Activated T-helper 1 cell treated with Interleukin-2 at 50 U/mL for 16 hours (primary cell): ENCODE measurements around the gene PARK7.
"Not testable (repeated sequence)": the region's sequence is repeated elsewhere in the genome, so short reads cannot be mapped to it uniquely, and the experiment has no call there.

Experiments
- DNase-seq: peaks from one replicate; pipeline ENCODE4 v3.0.0-alpha.2; 2020; ENCODE audit warnings: low read depth

PARK7 gene

GRCh38 chr1:7961216-7962013, at the start of gene PARK7:
Gene PARK7 (plus strand): TSS chr1:7961711. CDS start chr1:7962786, 1,075 bp downstream.
- DNase-seq = peak; percentile 100

- no peak for DNase-seq
Observed at GRCh38 chr1:7912145-7912544, 49.4 kb upstream of the PARK7 start.

- DNase-seq = no peak
Observed at GRCh38 chr1:7912743-7913557, 48.6 kb upstream of the PARK7 start.

- DNase-seq = no peak
Observed at GRCh38 chr1:7915826-7916500, 45.5 kb upstream of the PARK7 start.

GRCh38 chr1:7916501-7916830, 45.0 kb upstream of the PARK7 start:
- DNase-seq = no peak

- not testable (repeated sequence) for DNase-seq
Observed at GRCh38 chr1:7917971-7918370, 43.5 kb upstream of the PARK7 start.

DNA sequence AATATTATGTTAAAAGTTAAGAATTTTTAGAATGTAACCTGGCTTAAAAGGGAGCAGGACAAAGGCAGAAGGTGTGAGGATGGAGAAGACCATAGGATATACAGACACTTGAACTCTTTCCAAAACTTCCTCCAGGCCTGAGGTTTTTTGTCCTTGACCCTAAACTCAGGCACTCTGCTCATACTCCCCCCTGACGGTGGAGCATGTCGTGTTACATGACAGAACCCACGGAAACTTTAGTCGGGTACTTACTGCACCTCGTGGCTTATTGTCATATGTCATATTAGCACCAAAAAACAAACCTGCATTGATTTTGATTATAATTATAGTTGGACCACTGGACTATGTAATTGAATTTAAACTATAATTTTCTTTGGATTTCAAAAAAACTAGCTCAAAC, 41.6 kb upstream of the PARK7 start:
- DNase-seq = no peak

GRCh38 chr1:7921796-7922195, 39.7 kb upstream of the PARK7 start:
- DNase-seq = no peak

DNA sequence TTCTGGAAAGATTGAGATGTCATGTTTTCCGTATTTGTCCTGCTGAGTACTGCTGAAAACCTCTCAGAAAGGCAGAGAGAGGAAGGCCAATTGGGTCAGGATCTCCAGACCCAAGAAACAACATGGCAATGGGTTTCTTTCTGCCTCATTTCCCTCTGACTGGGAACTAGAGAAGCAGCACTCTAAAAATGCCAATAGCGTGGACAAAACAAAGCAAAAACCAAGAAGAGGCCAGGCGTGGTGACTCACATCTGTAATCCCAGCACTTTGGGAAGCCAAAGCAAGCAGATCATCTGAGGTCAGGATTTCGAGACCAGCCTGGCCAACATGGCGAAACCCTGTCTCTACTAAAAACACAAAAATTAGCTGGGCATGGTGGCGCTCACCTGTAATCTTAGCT, 39.2 kb upstream of the PARK7 start:
- DNase-seq = no peak

DNA sequence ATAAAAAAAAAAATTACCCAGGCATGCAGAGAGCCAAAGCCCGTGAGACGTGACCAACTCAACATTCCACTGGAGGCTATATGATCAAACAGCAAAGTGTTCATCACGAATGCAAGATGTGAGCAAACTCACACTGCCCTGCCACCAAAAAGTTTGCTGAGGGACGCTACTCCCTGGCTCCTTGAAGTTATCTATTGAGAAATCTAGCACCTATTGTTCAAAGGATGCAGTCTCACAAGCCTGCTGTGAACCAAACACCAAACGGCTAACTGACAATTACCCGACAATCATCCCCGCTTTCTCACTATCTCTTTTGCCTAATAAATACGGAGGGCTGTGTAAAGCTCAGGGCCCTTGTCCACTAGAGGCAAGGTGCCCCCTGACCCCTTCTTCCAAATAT, 34.5 kb upstream of the PARK7 start:
- not testable (repeated sequence) for DNase-seq

DNA sequence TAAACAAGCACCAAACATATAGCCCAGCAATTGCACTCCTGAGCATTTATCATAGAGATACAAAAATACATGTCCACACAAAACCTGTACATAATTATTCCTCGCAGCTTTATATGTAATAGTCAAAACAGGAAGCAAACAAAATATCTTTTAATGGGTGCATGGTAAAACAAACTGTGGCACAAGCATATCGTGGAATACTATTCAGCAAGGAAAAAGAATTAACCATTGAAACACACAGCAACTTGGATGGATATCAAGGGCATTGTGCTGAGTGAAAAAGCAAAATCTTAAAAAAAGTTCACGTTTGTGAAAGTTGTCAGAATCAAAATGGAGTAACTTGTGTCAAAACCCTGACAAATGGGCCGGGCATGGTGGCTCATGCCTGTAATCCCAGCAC, 33.3 kb upstream of the PARK7 start:
- no peak for DNase-seq

- DNase-seq = no peak
Observed at GRCh38 chr1:7929637-7930036, 31.9 kb upstream of the PARK7 start.

DNA sequence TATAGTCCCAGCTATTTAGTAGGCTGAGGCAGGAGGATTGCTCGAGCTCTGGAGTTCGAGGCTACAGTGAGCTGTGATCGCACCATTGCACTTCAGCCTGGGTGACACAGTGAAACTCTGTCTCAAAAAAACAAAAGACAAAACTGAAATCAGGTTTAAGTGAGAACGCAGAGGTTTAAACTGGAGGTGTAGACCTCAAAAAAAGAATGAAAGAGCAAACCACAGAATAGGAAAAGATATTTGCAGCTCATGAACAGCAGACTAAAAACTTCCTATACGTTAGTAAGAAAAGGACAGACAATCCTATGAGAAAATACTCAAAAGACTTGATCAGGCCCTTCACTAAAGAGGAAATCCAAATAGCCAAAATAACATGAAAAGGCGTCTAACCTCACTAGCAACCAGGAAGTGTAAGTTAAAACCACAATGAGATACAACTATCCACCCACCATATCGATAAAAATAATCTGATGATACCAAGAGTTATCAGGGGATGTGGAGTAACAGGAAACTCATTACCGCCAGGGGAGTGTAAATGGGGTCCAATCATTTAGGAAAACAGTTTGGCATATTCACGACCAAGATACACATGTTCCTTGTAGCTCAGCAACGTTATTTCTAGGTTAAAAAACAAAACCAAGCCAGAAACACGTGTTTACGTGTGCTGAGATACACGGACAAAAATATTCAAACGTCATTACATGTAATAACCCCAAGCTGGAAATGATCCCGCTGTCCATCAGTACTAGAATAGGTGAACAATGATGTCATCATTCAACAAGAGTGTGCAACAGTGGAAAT, 30.7 kb upstream of the PARK7 start:
- DNase-seq = no peak

DNA sequence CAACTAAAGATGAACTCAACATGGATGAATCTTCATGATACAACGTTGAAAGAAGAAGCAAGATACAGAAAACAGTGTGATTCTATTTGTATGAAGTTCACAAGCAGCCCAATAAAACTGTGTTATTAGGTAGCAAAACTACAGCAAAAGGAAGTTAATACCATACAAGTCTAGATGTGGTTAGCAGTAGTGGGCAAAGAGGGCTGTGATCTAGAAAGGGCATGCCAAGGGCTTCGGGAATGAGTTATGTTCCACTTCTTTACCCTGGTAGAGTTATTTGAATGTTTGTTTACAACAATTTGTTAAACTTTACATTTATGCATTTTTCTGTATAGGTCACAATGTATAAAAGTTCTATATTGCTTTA, 30.1 kb upstream of the PARK7 start:
- DNase-seq = no peak

DNA sequence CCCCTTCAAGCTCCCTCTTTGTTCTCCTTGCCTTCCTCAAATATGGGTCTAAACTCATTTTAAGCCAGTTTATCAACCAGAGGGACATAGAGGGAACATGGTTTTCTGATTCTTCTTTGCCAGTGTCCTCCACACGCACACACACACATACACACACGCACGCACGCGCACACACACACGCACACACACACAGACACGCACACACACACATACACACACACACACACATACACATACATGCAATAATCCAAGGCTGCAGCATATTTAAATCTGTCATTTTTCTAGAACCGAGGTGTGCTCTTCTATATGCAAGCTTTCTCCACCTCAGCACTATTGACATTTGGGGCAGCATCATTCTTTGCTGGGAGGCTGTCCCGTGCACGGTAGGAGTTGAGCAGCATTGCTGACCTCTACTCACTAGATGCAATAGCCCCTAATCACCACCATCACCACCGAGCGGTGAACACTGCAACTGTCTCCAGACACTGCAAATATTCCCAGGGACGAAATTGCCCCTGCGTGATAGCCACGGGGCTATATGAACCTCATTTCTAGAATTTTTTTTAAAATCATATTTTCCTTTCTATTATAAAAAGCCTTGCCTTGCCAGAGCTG, 28.9 kb upstream of the PARK7 start:
- DNase-seq = no peak

DNA sequence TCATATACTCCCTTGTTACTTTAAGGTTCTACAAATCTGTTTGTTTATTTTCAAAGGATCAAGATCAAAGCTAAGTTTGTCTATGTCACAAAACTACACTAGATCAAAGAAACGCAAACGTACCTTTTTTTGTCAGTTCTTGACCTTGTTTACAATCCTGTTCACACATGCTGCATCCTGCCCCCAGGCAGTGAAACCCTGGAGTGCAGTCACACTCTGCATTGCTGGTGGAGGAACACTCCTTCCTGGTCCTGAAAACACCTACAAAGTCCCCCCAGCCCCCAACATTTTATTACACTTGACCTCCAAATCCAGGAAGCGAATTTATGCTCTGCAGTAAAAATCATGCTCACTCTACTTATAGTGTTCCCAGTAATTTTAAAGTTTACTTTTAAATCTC, 23.4 kb upstream of the PARK7 start:
- DNase-seq = no peak

GRCh38 chr1:7940034-7940433, 21.5 kb upstream of the PARK7 start:
- no peak for DNase-seq

- peak; percentile 22 for DNase-seq
Observed at GRCh38 chr1:7940745-7941436, 20.6 kb upstream of the PARK7 start, which contains the start of gene TNFRSF9. Gene TNFRSF9 (minus strand): TSS chr1:7940839. CDS start chr1:7939994, 845 bp downstream.

DNA sequence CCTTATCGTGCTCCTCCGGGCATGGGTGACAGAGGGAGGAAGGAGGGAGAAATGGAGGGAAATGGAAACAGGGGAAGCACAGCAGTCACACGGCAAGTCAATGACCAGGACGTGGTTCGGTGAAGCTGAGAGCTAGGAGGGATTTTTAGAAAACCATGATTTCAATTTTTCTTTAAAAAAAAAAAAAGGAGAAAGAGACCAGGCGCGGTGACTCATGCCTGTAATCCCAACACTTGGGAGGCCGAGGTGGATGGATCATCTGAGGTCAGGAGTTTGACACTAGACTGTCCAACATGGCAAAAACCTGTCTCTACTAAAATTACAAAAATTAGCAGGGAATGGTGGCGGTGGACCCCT, 20.1 kb upstream of the PARK7 start:
- no peak for DNase-seq

DNA sequence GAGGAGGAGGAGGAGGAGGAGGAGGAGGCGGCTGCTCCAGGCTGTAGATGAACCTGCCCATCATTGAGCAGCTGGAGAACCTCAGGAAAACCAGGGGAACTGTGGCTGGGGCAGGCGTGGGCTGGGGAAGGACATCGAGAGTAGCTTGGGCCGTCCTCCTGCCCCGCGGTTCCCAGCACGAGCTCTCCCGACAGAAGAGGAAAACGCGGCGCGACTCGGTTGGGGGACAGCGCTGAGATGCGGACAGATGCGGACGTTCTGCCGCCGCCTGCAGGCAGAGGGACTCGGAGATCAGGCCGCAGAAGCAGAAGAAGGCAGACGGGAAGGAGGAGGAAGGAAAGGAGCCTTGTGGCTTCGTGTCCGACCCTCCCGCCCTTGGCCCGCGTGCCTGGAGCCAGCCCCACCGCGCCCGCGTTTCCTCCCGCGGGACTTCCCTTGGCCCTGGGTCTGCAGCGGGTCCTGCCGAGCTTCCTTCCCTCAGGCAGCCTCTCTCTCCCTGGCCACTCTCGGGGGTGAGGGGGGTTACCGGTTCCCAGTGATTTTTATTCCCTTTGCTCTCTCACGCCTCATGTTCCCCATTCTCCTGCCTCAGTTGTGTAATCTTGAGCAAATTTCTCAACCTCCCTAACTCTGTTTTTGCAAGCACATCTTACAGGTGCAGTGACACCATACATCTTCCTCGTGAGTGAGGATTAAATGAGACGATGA, 19.1 kb upstream of the PARK7 start:
- peak; percentile 13 for DNase-seq
